Measurements from ENCODE around the gene ATP23.

DNA sequence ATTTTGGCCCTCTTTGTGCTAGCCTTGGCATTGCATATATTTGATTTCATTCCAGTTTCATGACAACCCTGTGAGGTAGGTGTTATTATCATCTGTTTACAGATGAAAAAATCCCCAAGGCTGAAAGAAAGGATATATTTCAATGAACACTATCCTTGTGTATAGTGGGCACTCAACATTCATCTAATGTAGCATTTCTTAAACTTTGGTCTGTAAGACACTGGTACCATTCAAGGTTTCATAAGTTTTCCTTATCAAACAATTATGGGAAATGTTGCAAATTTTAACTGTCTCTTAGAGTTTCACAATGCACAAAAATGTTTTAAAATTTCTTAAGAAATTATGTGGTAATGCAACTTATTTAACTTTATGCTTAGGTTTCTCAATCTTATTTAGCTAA, 44.3 kb downstream of the ATP23 start:
- no peak for TF ChIP-seq POLR2A (IDR thresholded peaks at IDR 0.05; ENCODE audit: low read length)
- TF ChIP-seq GATA1 (IDR thresholded peaks at IDR 0.05; ENCODE audit: low read depth, low read length) = no peak
